GM19193 (cell line): ENCODE results near the gene ERMP1.

Experiments used
- POLR2A ChIP-seq: IDR thresholded peaks from 4 replicates; pipeline ENCODE4 v1.6.1; 2011; ENCODE audit not compliant: insufficient read depth, insufficient read length; ENCODE audit errors: extremely low read depth

Gene ERMP1

GRCh38 chr9:5832538-5833529, at the start of gene ERMP1:
TSS of gene ERMP1 (minus strand) at chr9:5833117. CDS start at chr9:5833027, 90 bp downstream.
- peak; percentile 87 for TF ChIP-seq POLR2A

- TF ChIP-seq POLR2A: no peak
Measured at GRCh38 chr9:5879419-5880181, 46.7 kb upstream of the ERMP1 start.

GRCh38 chr9:5876711-5877110, 43.8 kb upstream of the ERMP1 start:
- no peak for TF ChIP-seq POLR2A

- no peak for TF ChIP-seq POLR2A
Measured at GRCh38 chr9:5876026-5876425, 43.1 kb upstream of the ERMP1 start.

- no peak for TF ChIP-seq POLR2A
Measured at GRCh38 chr9:5874048-5874447, 41.1 kb upstream of the ERMP1 start.

- no peak for TF ChIP-seq POLR2A
Measured at GRCh38 chr9:5873439-5873838, 40.5 kb upstream of the ERMP1 start.

- TF ChIP-seq POLR2A: no peak
Measured at GRCh38 chr9:5872511-5872910, 39.6 kb upstream of the ERMP1 start.

- TF ChIP-seq POLR2A: no peak
Measured at GRCh38 chr9:5871785-5872184, 38.9 kb upstream of the ERMP1 start.

- TF ChIP-seq POLR2A: no peak
Measured at GRCh38 chr9:5870691-5871090, 37.8 kb upstream of the ERMP1 start.

GRCh38 chr9:5870020-5870339, 37.1 kb upstream of the ERMP1 start:
- no peak for TF ChIP-seq POLR2A

GRCh38 chr9:5869315-5870019, 36.5 kb upstream of the ERMP1 start:
- no peak for TF ChIP-seq POLR2A

- TF ChIP-seq POLR2A: no peak
Measured at GRCh38 chr9:5868235-5868634, 35.3 kb upstream of the ERMP1 start.

GRCh38 chr9:5866685-5867084, 33.8 kb upstream of the ERMP1 start:
- no peak for TF ChIP-seq POLR2A

GRCh38 chr9:5866272-5866671, 33.4 kb upstream of the ERMP1 start:
- TF ChIP-seq POLR2A: no peak

- no peak for TF ChIP-seq POLR2A
Measured at GRCh38 chr9:5864446-5864845, 31.5 kb upstream of the ERMP1 start.
